Kidney epithelial cell (primary cell): Measurements from ENCODE around the gene POP4. TPM values are rescaled to one million over a fixed set of nuclear protein-coding genes. Genes with fewer than 3 reads are reported as not detected.

Experiments used
- DNase-seq: peaks from one replicate; pipeline ENCODE4 v3.0.0-alpha.2; 2010; ENCODE audit warnings: low read depth
- H3K27me3 ChIP-seq: 2 replicates; pipeline ENCODE4 v1.6.0; 2011; ENCODE audit warnings: low read length; ENCODE audit not compliant: control insufficient read depth, insufficient read depth
- H3K36me3 ChIP-seq: 2 replicates; pipeline ENCODE4 v1.5.1; 2011; ENCODE audit warnings: low read length; ENCODE audit not compliant: control insufficient read depth, insufficient read depth
- H3K4me3 ChIP-seq: 2 replicates; pipeline ENCODE4 v1.5.1; 2011; ENCODE audit warnings: low read depth, mild to moderate bottlenecking, control low read depth, low read length
- total RNA-seq: library from RNA; depleted of rRNA; stranded (reverse); fragments of >200 nt; gene quantifications from 2 replicates; pipeline ENCODE4 v1.2.3, GENCODE V29; 2015
- TF ChIP-seq, protein P1 (sequence below): IDR thresholded peaks from 2 replicates; pipeline ENCODE4 v1.5.1; 2011; ENCODE audit warnings: mild to moderate bottlenecking, moderate library complexity, low read length, control low read depth, inconsistent platforms; ENCODE audit not compliant: insufficient read depth, poor library complexity, severe bottlenecking

The POP4 gene
- total RNA-seq, 1 donor from 2014 or later = 68.1 TPM

GRCh38 chr19:29634423-29635130 is 28.5 kb downstream of the POP4 start:
- no peak for DNase-seq
- TF ChIP-seq, protein P1, sequence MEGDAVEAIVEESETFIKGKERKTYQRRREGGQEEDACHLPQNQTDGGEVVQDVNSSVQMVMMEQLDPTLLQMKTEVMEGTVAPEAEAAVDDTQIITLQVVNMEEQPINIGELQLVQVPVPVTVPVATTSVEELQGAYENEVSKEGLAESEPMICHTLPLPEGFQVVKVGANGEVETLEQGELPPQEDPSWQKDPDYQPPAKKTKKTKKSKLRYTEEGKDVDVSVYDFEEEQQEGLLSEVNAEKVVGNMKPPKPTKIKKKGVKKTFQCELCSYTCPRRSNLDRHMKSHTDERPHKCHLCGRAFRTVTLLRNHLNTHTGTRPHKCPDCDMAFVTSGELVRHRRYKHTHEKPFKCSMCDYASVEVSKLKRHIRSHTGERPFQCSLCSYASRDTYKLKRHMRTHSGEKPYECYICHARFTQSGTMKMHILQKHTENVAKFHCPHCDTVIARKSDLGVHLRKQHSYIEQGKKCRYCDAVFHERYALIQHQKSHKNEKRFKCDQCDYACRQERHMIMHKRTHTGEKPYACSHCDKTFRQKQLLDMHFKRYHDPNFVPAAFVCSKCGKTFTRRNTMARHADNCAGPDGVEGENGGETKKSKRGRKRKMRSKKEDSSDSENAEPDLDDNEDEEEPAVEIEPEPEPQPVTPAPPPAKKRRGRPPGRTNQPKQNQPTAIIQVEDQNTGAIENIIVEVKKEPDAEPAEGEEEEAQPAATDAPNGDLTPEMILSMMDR = no peak
- Histone ChIP-seq H3K27me3 (no peaks in the 10 kb centered on the region), H3K36me3 (no peaks in the 10 kb centered on the region), H3K4me3 (no peak overlapping the region)

DNA sequence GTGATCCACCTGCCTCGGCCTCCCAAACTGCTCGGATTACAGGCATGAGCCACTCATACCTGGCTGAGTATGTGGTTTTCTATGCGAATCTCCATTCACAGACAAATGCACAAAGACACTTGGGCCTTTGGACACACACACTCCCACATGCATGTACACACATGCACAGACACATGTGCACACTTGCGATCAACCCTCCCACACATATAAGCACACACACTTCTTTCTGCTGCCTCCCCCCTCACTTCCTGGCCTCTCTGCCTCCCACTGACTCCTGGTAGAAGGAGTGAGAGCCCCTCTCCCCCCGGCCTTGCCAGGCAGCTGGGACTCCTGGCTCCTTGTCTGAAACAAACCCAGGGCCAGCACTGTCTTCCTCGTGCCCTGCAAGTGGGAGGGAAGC is 29.9 kb downstream of the POP4 start:
- TF ChIP-seq, protein P1 = no peak
- DNase-seq = no peak

GRCh38 chr19:29636553-29637360 is 30.7 kb downstream of the POP4 start:
- Histone ChIP-seq H3K36me3 (no peaks in the 10 kb centered on the region), H3K4me3 (no peak overlapping the region), H3K27me3 (no peaks in the 10 kb centered on the region)
- DNase-seq = no peak
- TF ChIP-seq, protein P1 = no peak

More for the DNA sequence above, 29.9 kb downstream of the POP4 start:
- Histone ChIP-seq H3K27me3 (no peaks in the 10 kb centered on the region), H3K4me3 (no peak overlapping the region), H3K36me3 (no peaks in the 10 kb centered on the region)

DNA sequence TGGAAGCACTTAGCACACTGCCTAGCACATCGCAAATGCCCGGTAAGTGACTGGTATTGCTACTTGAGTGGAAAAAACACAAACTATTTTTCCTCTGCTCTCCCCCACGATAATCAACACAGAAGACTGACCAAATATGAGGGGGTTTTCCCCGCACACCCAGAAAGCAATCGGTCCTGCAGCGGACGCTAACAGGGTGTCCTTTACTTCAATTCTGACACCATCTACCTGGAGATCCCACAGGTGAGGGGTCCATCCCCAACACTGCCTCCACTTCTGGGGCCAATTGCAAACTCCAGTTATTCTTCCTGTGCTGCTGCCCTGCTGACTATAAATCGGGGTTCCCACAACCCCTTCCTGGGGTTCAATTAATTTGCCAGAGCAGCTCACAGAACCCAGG is 33.0 kb downstream of the POP4 start:
- TF ChIP-seq, protein P1 = no peak
- no peaks in the 10 kb centered on the region for H3K36me3 ChIP-seq
- DNase-seq = no peak
- H3K4me3 ChIP-seq = no peak overlapping the region
- H3K27me3 ChIP-seq = no peaks in the 10 kb centered on the region

- H3K27me3 ChIP-seq = no peaks in the 10 kb centered on the region
- no peak overlapping the region for H3K4me3 ChIP-seq
- DNase-seq = no peak
- H3K36me3 ChIP-seq = no peaks in the 10 kb centered on the region
- TF ChIP-seq, protein P1 = no peak
These were observed 34.1 kb downstream of the POP4 start for GRCh38 chr19:29640231-29640630.
